ENCODE data around the gene NNAT. TPM values are rescaled to one million over a fixed set of nuclear protein-coding genes. Genes with fewer than 3 reads are reported as not detected.
"Not testable (repeated sequence)": the region's sequence is repeated elsewhere in the genome, so short reads cannot be mapped to it uniquely, and the experiment has no call there.

NNAT gene
- not detected in 2 replicates for total RNA-seq

GRCh38 chr20:37521061-37521771, at the start of gene NNAT:
Gene NNAT (plus strand): TSS chr20:37521250. CDS start chr20:37521332, 82 bp downstream.
- H3K4me1 ChIP-seq (ENCODE audit: insufficient read depth, low read length), result peaks cover 20% of the 10 kb centered on the region
- H3K79me2 ChIP-seq (ENCODE audit: insufficient read depth, low read length), result peaks cover 97% of the 10 kb centered on the region
- H2AFZ ChIP-seq (ENCODE audit: low read length), result no peak within 1 kb of the TSS
- peak within 1 kb of the TSS; percentile 10 for H3K4me3 ChIP-seq (ENCODE audit: insufficient read depth, low read length)
- no peaks in the 10 kb centered on the region for H3K9me3 ChIP-seq (ENCODE audit: low read depth, low read length)
- peaks cover 88% of the 10 kb centered on the region for H4K20me1 ChIP-seq (ENCODE audit: insufficient read depth, low read length)
- TF ChIP-seq CTCF (IDR thresholded peaks at IDR 0.05; ENCODE audit: extremely low read depth, low read depth, low read length), result no peak
- peak within 1 kb of the TSS; percentile 18 for H3K4me2 ChIP-seq (ENCODE audit: insufficient read depth, low read length)
- no peak for DNase-seq (ENCODE audit: insufficient read length, low spot score, missing footprints)
- no peaks in the 10 kb centered on the region for H3K27me3 ChIP-seq (ENCODE audit: insufficient read depth, low read length)
- H3K36me3 ChIP-seq (ENCODE audit: insufficient read depth, low read length), result peaks cover 15% of the 10 kb centered on the region
- no peak within 1 kb of the TSS for H3K27ac ChIP-seq (ENCODE audit: low read depth, low read length)

DNA sequence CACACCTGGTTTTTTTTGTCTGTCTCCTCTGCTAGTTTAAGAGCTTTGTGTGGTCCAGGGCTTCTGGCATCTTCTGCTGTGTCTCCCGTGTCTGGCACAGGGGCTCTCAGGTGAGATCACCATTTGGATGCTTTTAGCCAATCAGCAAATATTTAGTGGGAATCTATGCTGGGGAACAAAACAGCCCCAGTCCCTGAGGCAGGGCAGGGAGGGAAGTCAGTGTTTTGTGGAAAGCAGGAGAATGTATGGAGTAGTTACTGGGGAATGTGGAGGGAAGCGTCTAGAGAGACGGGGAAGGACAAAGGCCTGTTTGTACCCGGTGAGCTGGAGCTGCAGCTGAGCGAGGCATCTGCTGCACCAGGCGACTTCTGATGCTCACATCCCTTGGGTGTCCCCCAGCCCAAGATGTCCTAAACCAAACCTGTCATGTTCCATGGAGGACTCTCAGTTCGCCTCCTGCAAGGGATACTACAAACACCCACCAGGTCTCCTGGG, 49.3 kb upstream of the NNAT start:
- H3K36me3 ChIP-seq (ENCODE audit: insufficient read depth, low read length), result no peaks in the 10 kb centered on the region
- no peak for DNase-seq (ENCODE audit: insufficient read length, low spot score, missing footprints)
- H3K79me2 ChIP-seq (ENCODE audit: insufficient read depth, low read length), result no peaks in the 10 kb centered on the region
- peaks cover 4% of the 10 kb centered on the region for H4K20me1 ChIP-seq (ENCODE audit: insufficient read depth, low read length)
- H2AFZ ChIP-seq (ENCODE audit: low read length), result no peak overlapping the region
- H3K4me3 ChIP-seq (ENCODE audit: insufficient read depth, low read length), result no peak overlapping the region
- TF ChIP-seq CTCF (IDR thresholded peaks at IDR 0.05; ENCODE audit: extremely low read depth, low read depth, low read length), result no peak
- H3K9me3 ChIP-seq (ENCODE audit: low read depth, low read length), result no peaks in the 10 kb centered on the region
- peaks cover 33% of the 10 kb centered on the region for H3K27me3 ChIP-seq (ENCODE audit: insufficient read depth, low read length)
- no peak overlapping the region for H3K27ac ChIP-seq (ENCODE audit: low read depth, low read length)
- H3K4me1 ChIP-seq (ENCODE audit: insufficient read depth, low read length), result no peaks in the 10 kb centered on the region
- H3K4me2 ChIP-seq (ENCODE audit: insufficient read depth, low read length), result no peak overlapping the region

DNA sequence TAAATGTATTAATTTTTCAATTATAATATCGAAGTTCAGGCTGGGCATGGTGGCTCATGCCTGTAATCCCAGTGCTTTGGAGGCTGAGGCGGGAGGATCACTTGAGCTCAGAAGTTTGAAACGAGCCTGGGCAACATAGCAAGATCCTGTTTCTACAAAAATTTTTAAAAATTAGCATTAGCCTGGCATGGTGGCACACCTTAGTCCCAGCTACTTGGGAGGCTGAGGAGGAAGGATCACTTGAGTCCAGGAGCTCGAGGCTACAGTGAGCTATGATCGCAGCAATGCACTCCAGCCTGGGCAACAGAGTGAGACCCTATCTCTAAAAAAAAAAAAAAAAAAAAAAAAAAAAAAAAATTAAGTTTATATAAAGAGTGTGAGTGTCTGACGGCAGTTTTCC, 48.6 kb upstream of the NNAT start:
- DNase-seq (ENCODE audit: insufficient read length, low spot score, missing footprints); H4K20me1 ChIP-seq (ENCODE audit: insufficient read depth, low read length); H3K79me2 ChIP-seq (ENCODE audit: insufficient read depth, low read length); H3K27ac ChIP-seq (ENCODE audit: low read depth, low read length); H3K9me3 ChIP-seq (ENCODE audit: low read depth, low read length); H3K4me3 ChIP-seq (ENCODE audit: insufficient read depth, low read length); H3K4me1 ChIP-seq (ENCODE audit: insufficient read depth, low read length); H2AFZ ChIP-seq (ENCODE audit: low read length); H3K36me3 ChIP-seq (ENCODE audit: insufficient read depth, low read length); H3K4me2 ChIP-seq (ENCODE audit: insufficient read depth, low read length): not testable (repeated sequence)
- H3K27me3 ChIP-seq (ENCODE audit: insufficient read depth, low read length), result peaks cover 32% of the 10 kb centered on the region

GRCh38 chr20:37473249-37474000, 47.6 kb upstream of the NNAT start:
- no peaks in the 10 kb centered on the region for H3K36me3 ChIP-seq (ENCODE audit: insufficient read depth, low read length)
- TF ChIP-seq CTCF (IDR thresholded peaks at IDR 0.05; ENCODE audit: extremely low read depth, low read depth, low read length), result no peak
- H3K4me1 ChIP-seq (ENCODE audit: insufficient read depth, low read length), result no peaks in the 10 kb centered on the region
- H2AFZ ChIP-seq (ENCODE audit: low read length), result no peak overlapping the region
- H3K79me2 ChIP-seq (ENCODE audit: insufficient read depth, low read length), result no peaks in the 10 kb centered on the region
- no peak for DNase-seq (ENCODE audit: insufficient read length, low spot score, missing footprints)
- H3K27me3 ChIP-seq (ENCODE audit: insufficient read depth, low read length), result peaks cover 42% of the 10 kb centered on the region
- no peak overlapping the region for H3K4me3 ChIP-seq (ENCODE audit: insufficient read depth, low read length)
- H3K27ac ChIP-seq (ENCODE audit: low read depth, low read length), result no peak overlapping the region
- no peak overlapping the region for H3K4me2 ChIP-seq (ENCODE audit: insufficient read depth, low read length)
- peaks cover 4% of the 10 kb centered on the region for H4K20me1 ChIP-seq (ENCODE audit: insufficient read depth, low read length)
- H3K9me3 ChIP-seq (ENCODE audit: low read depth, low read length), result no peaks in the 10 kb centered on the region

Measured in osteoblast (primary cell).